Measurements from ENCODE around the gene AP3S2. TPM values are rescaled to one million over a fixed set of nuclear protein-coding genes. Genes with fewer than 3 reads are reported as not detected.

The AP3S2 gene
- polyA plus RNA-seq, 3 donors = 30.8 to 41.2 (median 32.4) TPM

DNA sequence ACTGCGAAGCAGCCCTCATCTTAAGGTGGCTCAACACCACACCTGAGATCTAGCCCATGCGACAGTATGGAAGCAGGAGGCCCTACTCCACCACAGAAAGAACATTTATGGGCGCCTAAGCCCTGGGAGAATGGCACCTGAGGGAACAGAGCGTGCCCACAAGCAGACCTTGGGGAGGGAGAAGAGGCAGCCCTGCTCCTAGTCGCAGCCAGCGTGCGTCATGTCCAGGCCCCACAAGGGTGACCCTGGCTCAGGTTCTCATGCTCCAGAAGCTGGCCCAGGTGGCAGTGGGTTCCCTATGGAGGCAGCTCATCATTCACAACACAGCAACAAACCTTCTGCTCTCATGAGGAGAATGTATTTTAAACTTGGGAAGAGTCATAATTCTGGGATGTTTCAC is 59.8 kb downstream of the AP3S2 start:
- Mint-ChIP-seq H3K4me1 (peaks cover 66% of the 10 kb centered on the region), H3K36me3 (peaks cover 59 to 77% of the 10 kb centered on the region in 2 donors), H3K4me3 (no peak overlapping the region), H3K27me3 (ENCODE audit: low read depth in 3 of 3) (peaks cover 0 to 6% (median 2%) of the 10 kb centered on the region in 3 donors), H3K9me3 (peaks cover 0 to 2% (median 0%) of the 10 kb centered on the region in 7 donors), H3K27ac (peak overlapping the region; percentile 84 to 96 (median 93))
- H3K27ac ChIP-seq (ENCODE audit: low read depth in 1 of 2, low read length in 2 of 2) = peak overlapping the region in 1 of 2 donors; percentile 75
- H3K9ac ChIP-seq (ENCODE audit: insufficient read depth, low read length, poor library complexity, severe bottlenecking) = no peak overlapping the region
- H3K4me2 ChIP-seq (replicated peaks; ENCODE audit: extremely low read depth, low read length, poor library complexity, severe bottlenecking) = no peak overlapping the region
- H3K36me3 ChIP-seq (replicated peaks in 1 of 2; ENCODE audit: control insufficient read depth in 1 of 2, insufficient read depth in 2 of 2, low read length in 2 of 2) = peaks cover 28 to 45% of the 10 kb centered on the region in 2 donors
- no peak overlapping the region for H3K4me3 ChIP-seq (replicated peaks in 1 of 3; ENCODE audit: low read depth in 2 of 3, low read length in 3 of 3)
- 100% methylated on average over 1 of the region's 7 CpGs for WGBS (ENCODE audit: insufficient coverage)
- H2AFZ ChIP-seq (ENCODE audit: insufficient read depth, low read depth, low read length, poor library complexity, severe bottlenecking) = no peak overlapping the region
- DNase-seq = no peak
- peaks cover 58 to 70% of the 10 kb centered on the region in 2 donors for H3K4me1 ChIP-seq (ENCODE audit: control insufficient read depth in 1 of 2, insufficient read depth in 2 of 2, low read length in 2 of 2)
- TF ChIP-seq, protein P1, sequence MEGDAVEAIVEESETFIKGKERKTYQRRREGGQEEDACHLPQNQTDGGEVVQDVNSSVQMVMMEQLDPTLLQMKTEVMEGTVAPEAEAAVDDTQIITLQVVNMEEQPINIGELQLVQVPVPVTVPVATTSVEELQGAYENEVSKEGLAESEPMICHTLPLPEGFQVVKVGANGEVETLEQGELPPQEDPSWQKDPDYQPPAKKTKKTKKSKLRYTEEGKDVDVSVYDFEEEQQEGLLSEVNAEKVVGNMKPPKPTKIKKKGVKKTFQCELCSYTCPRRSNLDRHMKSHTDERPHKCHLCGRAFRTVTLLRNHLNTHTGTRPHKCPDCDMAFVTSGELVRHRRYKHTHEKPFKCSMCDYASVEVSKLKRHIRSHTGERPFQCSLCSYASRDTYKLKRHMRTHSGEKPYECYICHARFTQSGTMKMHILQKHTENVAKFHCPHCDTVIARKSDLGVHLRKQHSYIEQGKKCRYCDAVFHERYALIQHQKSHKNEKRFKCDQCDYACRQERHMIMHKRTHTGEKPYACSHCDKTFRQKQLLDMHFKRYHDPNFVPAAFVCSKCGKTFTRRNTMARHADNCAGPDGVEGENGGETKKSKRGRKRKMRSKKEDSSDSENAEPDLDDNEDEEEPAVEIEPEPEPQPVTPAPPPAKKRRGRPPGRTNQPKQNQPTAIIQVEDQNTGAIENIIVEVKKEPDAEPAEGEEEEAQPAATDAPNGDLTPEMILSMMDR (IDR thresholded peaks at IDR 0.05) = no peak
- H3K27me3 ChIP-seq (ENCODE audit: control insufficient read depth in 2 of 2, insufficient read depth in 2 of 2, low read length in 2 of 2) = no peaks in the 10 kb centered on the region
- no peaks in the 10 kb centered on the region for H4K20me1 ChIP-seq (ENCODE audit: insufficient read depth, low read length)
- intact Hi-C loops (cut with micrococcal nuclease) = no loop called here
- H3K79me2 ChIP-seq (ENCODE audit: insufficient read depth, low read length) = peaks cover 6% of the 10 kb centered on the region
- no peaks in the 10 kb centered on the region for H3K9me3 ChIP-seq (replicated peaks in 1 of 2; ENCODE audit: control insufficient read depth in 1 of 2, insufficient read depth in 1 of 2, low read length in 2 of 2)

DNA sequence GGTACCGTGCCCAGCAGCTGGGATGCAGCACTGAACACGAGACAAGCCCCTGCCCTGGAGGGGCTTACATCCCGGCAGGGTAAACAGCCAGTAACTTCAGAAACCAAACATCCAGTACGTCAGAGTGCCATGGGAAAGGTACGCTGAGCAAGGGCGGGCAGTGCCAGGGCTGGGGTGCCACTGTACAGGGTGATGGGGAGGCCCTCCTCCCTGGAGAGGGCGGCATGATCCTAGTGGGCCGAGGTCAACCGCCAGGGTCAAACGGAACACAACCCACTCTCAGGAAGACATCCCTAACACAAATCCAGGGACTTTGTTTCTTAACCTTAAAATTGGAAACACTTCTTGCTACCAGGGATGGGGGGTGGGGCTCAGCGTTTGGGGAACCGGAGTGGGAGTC is 63.2 kb downstream of the AP3S2 start:
- Mint-ChIP-seq H3K4me3 (no peak overlapping the region), H3K27ac (peak overlapping the region in 1 of 7 donors; percentile 28), H3K9me3 (peaks cover 0 to 2% (median 0%) of the 10 kb centered on the region in 7 donors), H3K4me1 (peaks cover 65% of the 10 kb centered on the region), H3K36me3 (peaks cover 53 to 74% of the 10 kb centered on the region in 2 donors), H3K27me3 (ENCODE audit: low read depth in 3 of 3) (peaks cover 1 to 6% (median 5%) of the 10 kb centered on the region in 3 donors)
- Histone ChIP-seq H3K9ac (ENCODE audit: insufficient read depth, low read length, poor library complexity, severe bottlenecking) (no peak overlapping the region), H4K20me1 (ENCODE audit: insufficient read depth, low read length) (no peaks in the 10 kb centered on the region), H3K4me3 (replicated peaks in 1 of 3; ENCODE audit: low read depth in 2 of 3, low read length in 3 of 3) (no peak overlapping the region), H3K79me2 (ENCODE audit: insufficient read depth, low read length) (no peaks in the 10 kb centered on the region), H3K4me1 (ENCODE audit: control insufficient read depth in 1 of 2, insufficient read depth in 2 of 2, low read length in 2 of 2) (peaks cover 58 to 70% of the 10 kb centered on the region in 2 donors), H3K4me2 (replicated peaks; ENCODE audit: extremely low read depth, low read length, poor library complexity, severe bottlenecking) (no peak overlapping the region), H3K27ac (ENCODE audit: low read depth in 1 of 2, low read length in 2 of 2) (no peak overlapping the region), H3K27me3 (ENCODE audit: control insufficient read depth in 2 of 2, insufficient read depth in 2 of 2, low read length in 2 of 2) (no peaks in the 10 kb centered on the region), H2AFZ (ENCODE audit: insufficient read depth, low read depth, low read length, poor library complexity, severe bottlenecking) (no peak overlapping the region), H3K9me3 (replicated peaks in 1 of 2; ENCODE audit: control insufficient read depth in 1 of 2, insufficient read depth in 1 of 2, low read length in 2 of 2) (no peaks in the 10 kb centered on the region), H3K36me3 (replicated peaks in 1 of 2; ENCODE audit: control insufficient read depth in 1 of 2, insufficient read depth in 2 of 2, low read length in 2 of 2) (peaks cover 28 to 45% of the 10 kb centered on the region in 2 donors)
- no peak for DNase-seq
- WGBS (ENCODE audit: insufficient coverage) = 97% methylated on average over 6 of the region's 12 CpGs
- TF ChIP-seq, protein P1 (IDR thresholded peaks at IDR 0.05) = no peak
- intact Hi-C loops (cut with micrococcal nuclease) = no loop called here
